HUES64 (cell line): Measurements from ENCODE around the gene CD55. TPM values are rescaled to one million over a fixed set of nuclear protein-coding genes. Genes with fewer than 3 reads are reported as not detected.

Experiments used
- H3K27ac ChIP-seq: 2 replicates; pipeline ENCODE4 v1.7.0; 2013; ENCODE audit warnings: low read depth, low read length, inconsistent platforms
- H3K27me3 ChIP-seq: 2 replicates; pipeline ENCODE4 v1.6.1; 2013; ENCODE audit warnings: mild to moderate bottlenecking, low read length; ENCODE audit not compliant: insufficient read depth
- H3K36me3 ChIP-seq: 2 replicates; pipeline ENCODE4 v1.6.1; 2013; ENCODE audit warnings: mild to moderate bottlenecking, low read length; ENCODE audit not compliant: insufficient read depth
- H3K4me1 ChIP-seq: 2 replicates; pipeline ENCODE4 v1.6.1; 2013; ENCODE audit warnings: mild to moderate bottlenecking, low read length, moderate library complexity; ENCODE audit not compliant: insufficient read depth
- H3K4me3 ChIP-seq: 2 replicates; pipeline ENCODE4 v1.5.1; 2013; ENCODE audit warnings: mild to moderate bottlenecking, low read length, moderate library complexity
- H3K9ac ChIP-seq: 2 replicates; pipeline ENCODE4 v1.6.1; 2013; ENCODE audit warnings: mild to moderate bottlenecking, low read depth, low read length
- H3K9me3 ChIP-seq: 2 replicates; pipeline ENCODE4 v1.6.1; 2013; ENCODE audit warnings: low read depth, low read length; ENCODE audit not compliant: insufficient read depth
- WGBS: fragments of 150-250, 120-280 bp; methylation state at CpG from one replicate; pipeline ENCODE4 v1.1.7; 2013; ENCODE audit warnings: missing lambda C conversion rate; 5-methylcytosine and 5-hydroxymethylcytosine counted together
- polyA plus RNA-seq, 2 experiments: library from polyadenylated mRNA; stranded (reverse); fragments of 50-300 nt; gene quantifications; one replicate each; pipeline ENCODE4 v1.2.3, GENCODE V29; 2013

The CD55 gene, protein sequence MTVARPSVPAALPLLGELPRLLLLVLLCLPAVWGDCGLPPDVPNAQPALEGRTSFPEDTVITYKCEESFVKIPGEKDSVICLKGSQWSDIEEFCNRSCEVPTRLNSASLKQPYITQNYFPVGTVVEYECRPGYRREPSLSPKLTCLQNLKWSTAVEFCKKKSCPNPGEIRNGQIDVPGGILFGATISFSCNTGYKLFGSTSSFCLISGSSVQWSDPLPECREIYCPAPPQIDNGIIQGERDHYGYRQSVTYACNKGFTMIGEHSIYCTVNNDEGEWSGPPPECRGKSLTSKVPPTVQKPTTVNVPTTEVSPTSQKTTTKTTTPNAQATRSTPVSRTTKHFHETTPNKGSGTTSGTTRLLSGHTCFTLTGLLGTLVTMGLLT
- 9.8 TPM for polyA plus RNA-seq (2013, experiment 1 of 2)
- polyA plus RNA-seq (2013, experiment 2 of 2): 10.9 TPM

DNA sequence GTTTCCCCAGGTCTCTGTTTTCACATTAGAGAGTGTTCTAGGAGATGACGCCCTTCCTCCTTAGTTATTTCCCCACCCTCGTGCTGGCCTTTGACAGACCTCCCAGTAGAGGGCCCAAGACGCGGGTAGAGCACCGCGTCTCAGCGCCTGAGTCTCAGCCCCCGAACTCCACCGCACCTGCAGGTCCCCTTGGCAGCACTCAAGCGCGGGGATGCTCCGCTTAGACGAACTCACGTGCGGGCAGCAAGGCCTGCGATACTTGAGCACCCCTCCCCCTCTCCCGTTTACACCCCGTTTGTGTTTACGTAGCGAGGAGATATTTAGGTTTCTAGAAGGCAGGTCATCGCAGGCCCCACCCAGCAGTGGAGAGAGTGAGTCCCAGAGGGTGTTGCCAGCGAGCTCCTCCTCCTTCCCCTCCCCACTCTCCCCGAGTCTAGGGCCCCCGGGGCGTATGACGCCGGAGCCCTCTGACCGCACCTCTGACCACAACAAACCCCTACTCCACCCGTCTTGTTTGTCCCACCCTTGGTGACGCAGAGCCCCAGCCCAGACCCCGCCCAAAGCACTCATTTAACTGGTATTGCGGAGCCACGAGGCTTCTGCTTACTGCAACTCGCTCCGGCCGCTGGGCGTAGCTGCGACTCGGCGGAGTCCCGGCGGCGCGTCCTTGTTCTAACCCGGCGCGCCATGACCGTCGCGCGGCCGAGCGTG is at the start of gene CD55:
CD55 (plus strand) TSS at position 600 of the 711 bp plus-strand sequence; CDS start at position 688, 88 bp downstream.
- WGBS: under 1% methylated on average over 52 of the region's 53 CpGs
- H3K9me3 ChIP-seq: no peaks in the 10 kb centered on the region
- peak within 1 kb of the TSS; percentile 89 for H3K9ac ChIP-seq
- peak within 1 kb of the TSS; percentile 77 for H3K27ac ChIP-seq
- peaks cover 14% of the 10 kb centered on the region for H3K4me1 ChIP-seq
- H3K4me3 ChIP-seq: peak within 1 kb of the TSS; percentile 89
- peaks cover 29% of the 10 kb centered on the region for H3K36me3 ChIP-seq
- peaks cover 4% of the 10 kb centered on the region for H3K27me3 ChIP-seq

DNA sequence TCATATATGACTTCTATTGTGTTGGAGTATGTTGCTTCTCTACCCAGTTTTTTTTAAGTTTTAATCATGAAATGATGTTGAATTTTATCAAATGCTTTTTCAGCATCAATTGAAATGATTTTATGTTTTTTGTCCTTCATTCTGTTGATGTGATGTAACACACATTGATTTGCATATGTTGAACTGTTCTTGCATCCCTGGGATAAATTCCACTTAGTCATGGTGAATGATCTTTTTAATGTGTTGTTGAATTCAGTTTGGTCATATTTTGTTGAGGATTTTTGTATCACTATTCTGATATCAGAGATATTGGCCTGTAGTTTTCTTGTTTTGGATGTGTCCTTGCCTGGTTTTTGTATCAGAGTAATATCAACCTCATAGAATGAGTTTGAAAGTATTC is 46.6 kb upstream of the CD55 start:
- H3K36me3 ChIP-seq: no peaks in the 10 kb centered on the region
- no peak overlapping the region for H3K4me3 ChIP-seq
- no peak overlapping the region for H3K27ac ChIP-seq
- no peak overlapping the region for H3K9ac ChIP-seq
- no peaks in the 10 kb centered on the region for H3K27me3 ChIP-seq
- H3K4me1 ChIP-seq: 0 out of 2 replicates have a peak, but pooled peaks cover 6% of the 10 kb centered on the region
- H3K9me3 ChIP-seq: no peaks in the 10 kb centered on the region

- Histone ChIP-seq H3K27ac (no peak overlapping the region), H3K9me3 (no peaks in the 10 kb centered on the region), H3K4me1 (0 out of 2 replicates have a peak, but pooled peaks cover 6% of the 10 kb centered on the region), H3K27me3 (no peaks in the 10 kb centered on the region), H3K36me3 (no peaks in the 10 kb centered on the region), H3K4me3 (no peak overlapping the region), H3K9ac (no peak overlapping the region)
- WGBS: no CpG with 5 or more reads among the region's 1 CpG
These were observed 45.0 kb upstream of the CD55 start for GRCh38 chr1:207276465-207276864.

DNA sequence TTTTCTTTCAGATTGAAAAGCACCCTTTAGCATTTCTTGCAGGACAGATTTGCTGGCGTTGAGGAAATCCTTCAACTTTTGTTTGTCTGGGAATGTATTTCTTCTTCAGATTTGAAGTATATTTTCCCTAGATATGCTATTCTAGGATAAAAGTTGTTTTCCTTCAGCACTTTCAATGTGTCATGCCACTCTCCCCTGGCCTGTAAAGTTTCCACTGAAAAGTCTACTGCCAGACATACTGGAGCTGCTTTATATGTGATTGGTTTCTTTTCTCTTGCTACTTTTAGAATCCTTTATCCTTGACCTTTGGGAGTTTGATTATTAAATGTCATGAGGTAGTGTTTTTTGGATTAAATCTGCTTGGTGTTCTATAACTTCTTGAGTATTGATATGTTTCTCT is 44.2 kb upstream of the CD55 start:
- WGBS: no CpG with 5 or more reads among the region's 1 CpG
- Histone ChIP-seq H3K9me3 (no peaks in the 10 kb centered on the region), H3K36me3 (no peaks in the 10 kb centered on the region), H3K4me3 (no peak overlapping the region), H3K27me3 (no peaks in the 10 kb centered on the region), H3K9ac (no peak overlapping the region), H3K4me1 (0 out of 2 replicates have a peak, but pooled peaks cover 6% of the 10 kb centered on the region), H3K27ac (no peak overlapping the region)

DNA sequence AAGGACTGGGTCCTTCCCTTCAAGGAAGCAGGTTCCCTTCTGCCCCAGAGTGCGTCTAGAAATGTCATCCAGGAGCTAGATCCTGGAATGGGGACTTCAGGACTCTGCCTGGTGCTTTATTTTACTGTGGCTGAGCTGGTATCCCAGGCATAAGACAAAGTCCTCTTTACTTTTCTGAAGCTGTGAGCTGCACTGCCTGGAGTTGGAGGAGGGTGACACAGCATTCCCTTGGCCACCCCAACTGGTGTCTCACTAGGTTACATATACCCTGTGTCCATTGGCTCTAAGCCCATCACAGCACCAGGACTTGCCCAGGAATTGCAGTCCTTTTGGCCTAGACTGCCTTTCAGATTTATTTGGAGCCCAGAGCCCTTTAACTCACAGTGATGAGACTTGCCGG is 41.8 kb upstream of the CD55 start:
- H3K9ac ChIP-seq: no peak overlapping the region
- WGBS: 96% methylated on average over 2 of the region's 2 CpGs
- no peak overlapping the region for H3K4me3 ChIP-seq
- no peaks in the 10 kb centered on the region for H3K9me3 ChIP-seq
- 0 out of 2 replicates have a peak, but pooled peaks cover 6% of the 10 kb centered on the region for H3K4me1 ChIP-seq
- H3K36me3 ChIP-seq: no peaks in the 10 kb centered on the region
- H3K27me3 ChIP-seq: no peaks in the 10 kb centered on the region
- H3K27ac ChIP-seq: no peak overlapping the region

DNA sequence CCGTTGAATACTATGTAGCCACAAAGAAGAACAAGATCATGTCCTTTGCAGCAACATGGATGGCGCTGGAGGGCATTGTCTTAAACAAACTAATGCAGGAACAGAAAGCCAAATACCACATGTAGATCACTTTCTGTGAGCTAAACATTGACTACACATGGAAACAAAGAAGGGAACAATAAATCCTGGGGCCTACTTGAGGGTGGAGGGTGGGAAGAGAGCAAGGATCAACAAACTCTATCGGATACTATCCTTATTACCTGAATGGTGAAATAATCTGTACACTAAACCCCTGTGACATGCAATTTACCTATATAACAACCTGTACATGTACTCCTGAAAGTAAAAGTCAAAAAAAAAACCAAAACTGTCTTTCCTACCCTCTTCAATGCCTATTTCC is 40.8 kb upstream of the CD55 start:
- 98% methylated on average over 2 of the region's 3 CpGs for WGBS
- Histone ChIP-seq H3K27me3 (no peaks in the 10 kb centered on the region), H3K9ac (no peak overlapping the region), H3K36me3 (no peaks in the 10 kb centered on the region), H3K27ac (no peak overlapping the region), H3K4me3 (no peak overlapping the region), H3K4me1 (0 out of 2 replicates have a peak, but pooled peaks cover 6% of the 10 kb centered on the region), H3K9me3 (no peaks in the 10 kb centered on the region)

DNA sequence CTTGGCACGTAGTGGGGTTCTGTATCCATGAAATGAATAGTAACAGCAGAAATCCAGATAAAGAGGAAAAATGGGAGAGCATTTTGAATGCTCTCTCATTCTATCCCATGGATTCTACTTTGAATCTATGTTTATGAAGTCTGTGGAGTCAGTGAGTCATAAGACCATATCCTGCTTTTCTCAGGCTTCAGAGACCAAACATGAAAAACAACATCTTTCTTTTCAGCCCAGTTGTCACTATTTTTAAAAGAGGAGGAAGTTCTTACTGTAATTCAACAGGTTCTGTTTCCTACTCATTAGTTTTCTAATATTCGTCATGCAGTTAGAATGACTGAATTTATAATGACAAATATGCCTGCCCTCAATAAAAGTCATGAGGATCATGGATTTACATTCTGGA is 39.4 kb upstream of the CD55 start:
- H3K27ac ChIP-seq: no peak overlapping the region
- no peak overlapping the region for H3K4me3 ChIP-seq
- peaks cover 14% of the 10 kb centered on the region for H3K4me1 ChIP-seq
- no peak overlapping the region for H3K9ac ChIP-seq
- no peaks in the 10 kb centered on the region for H3K9me3 ChIP-seq
- WGBS: 95% methylated on average over 1 of the region's 2 CpGs
- no peaks in the 10 kb centered on the region for H3K27me3 ChIP-seq
- no peaks in the 10 kb centered on the region for H3K36me3 ChIP-seq

GRCh38 chr1:207282496-207283380 is 38.7 kb upstream of the CD55 start:
- WGBS: 90% methylated on average over 2 of the region's 2 CpGs
- Histone ChIP-seq H3K36me3 (no peaks in the 10 kb centered on the region), H3K27me3 (no peaks in the 10 kb centered on the region), H3K27ac (no peak overlapping the region), H3K4me1 (peaks cover 16% of the 10 kb centered on the region), H3K9me3 (no peaks in the 10 kb centered on the region), H3K9ac (no peak overlapping the region), H3K4me3 (no peak overlapping the region)

DNA sequence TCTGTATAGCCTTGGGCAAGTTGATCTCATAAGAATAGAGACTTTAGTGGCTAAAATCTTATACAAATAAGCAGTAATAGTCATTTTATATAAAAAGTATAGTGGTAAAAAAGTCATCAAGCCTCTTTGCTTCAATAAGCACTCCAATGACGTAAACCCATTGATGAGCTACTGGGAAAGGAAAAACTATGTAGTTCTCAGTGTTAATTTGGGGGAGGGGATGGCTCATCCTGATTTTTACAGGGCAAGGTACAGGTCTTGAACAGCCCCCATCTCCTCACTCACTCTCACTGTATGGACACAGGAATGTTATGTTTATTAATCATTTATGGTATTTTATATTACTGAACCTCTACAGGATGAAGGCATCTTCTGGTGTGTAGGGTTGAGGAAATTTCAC is 38.1 kb upstream of the CD55 start:
- no peaks in the 10 kb centered on the region for H3K36me3 ChIP-seq
- H3K4me1 ChIP-seq: peaks cover 21% of the 10 kb centered on the region
- H3K27me3 ChIP-seq: no peaks in the 10 kb centered on the region
- H3K9ac ChIP-seq: no peak overlapping the region
- WGBS: 100% methylated on average over 1 of the region's 1 CpG
- no peak overlapping the region for H3K4me3 ChIP-seq
- H3K9me3 ChIP-seq: no peaks in the 10 kb centered on the region
- H3K27ac ChIP-seq: no peak overlapping the region

GRCh38 chr1:207284209-207284897 is 37.1 kb upstream of the CD55 start:
- H3K27me3 ChIP-seq: no peaks in the 10 kb centered on the region
- H3K9me3 ChIP-seq: no peaks in the 10 kb centered on the region
- peaks cover 21% of the 10 kb centered on the region for H3K4me1 ChIP-seq
- WGBS: 94% methylated on average over 5 of the region's 5 CpGs
- no peak overlapping the region for H3K4me3 ChIP-seq
- no peaks in the 10 kb centered on the region for H3K36me3 ChIP-seq
- no peak overlapping the region for H3K9ac ChIP-seq
- no peak overlapping the region for H3K27ac ChIP-seq
